ENCODE measurements around the gene PALLD. TPM values are rescaled to one million over a fixed set of nuclear protein-coding genes. Genes with fewer than 3 reads are reported as not detected.

The PALLD gene
- total RNA-seq, 6 experiments from 2014 or later = 7.7 to 81.6 (median 24.8) TPM

- 60% methylated on average over 3 of the region's 3 CpGs for WGBS (ENCODE audit: insufficient coverage, low coverage, low lambda C conversion rate, missing lambda C conversion rate)
- no peaks in the 10 kb centered on the region for H3K27me3 ChIP-seq
- H3K27ac ChIP-seq = no peak overlapping the region
- no peaks in the 10 kb centered on the region for H3K9me3 ChIP-seq
- TF ChIP-seq, protein P1, sequence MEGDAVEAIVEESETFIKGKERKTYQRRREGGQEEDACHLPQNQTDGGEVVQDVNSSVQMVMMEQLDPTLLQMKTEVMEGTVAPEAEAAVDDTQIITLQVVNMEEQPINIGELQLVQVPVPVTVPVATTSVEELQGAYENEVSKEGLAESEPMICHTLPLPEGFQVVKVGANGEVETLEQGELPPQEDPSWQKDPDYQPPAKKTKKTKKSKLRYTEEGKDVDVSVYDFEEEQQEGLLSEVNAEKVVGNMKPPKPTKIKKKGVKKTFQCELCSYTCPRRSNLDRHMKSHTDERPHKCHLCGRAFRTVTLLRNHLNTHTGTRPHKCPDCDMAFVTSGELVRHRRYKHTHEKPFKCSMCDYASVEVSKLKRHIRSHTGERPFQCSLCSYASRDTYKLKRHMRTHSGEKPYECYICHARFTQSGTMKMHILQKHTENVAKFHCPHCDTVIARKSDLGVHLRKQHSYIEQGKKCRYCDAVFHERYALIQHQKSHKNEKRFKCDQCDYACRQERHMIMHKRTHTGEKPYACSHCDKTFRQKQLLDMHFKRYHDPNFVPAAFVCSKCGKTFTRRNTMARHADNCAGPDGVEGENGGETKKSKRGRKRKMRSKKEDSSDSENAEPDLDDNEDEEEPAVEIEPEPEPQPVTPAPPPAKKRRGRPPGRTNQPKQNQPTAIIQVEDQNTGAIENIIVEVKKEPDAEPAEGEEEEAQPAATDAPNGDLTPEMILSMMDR (IDR thresholded peaks at IDR 0.05) = no peak
- no peak for TF ChIP-seq POLR2A (IDR thresholded peaks at IDR 0.05)
- H3K4me1 ChIP-seq = peaks cover 0 to 3% (median 0%) of the 10 kb centered on the region in 4 donors
- intact Hi-C loops (cut with DNase I) = no loop called here
- H3K36me3 ChIP-seq = no peaks in the 10 kb centered on the region
- no peak for ATAC-seq
- DNase-seq = no peak
- no peak overlapping the region for H3K4me3 ChIP-seq
These were observed 8.0 kb upstream of the PALLD start for GRCh38 chr4:168488869-168489274.

DNA sequence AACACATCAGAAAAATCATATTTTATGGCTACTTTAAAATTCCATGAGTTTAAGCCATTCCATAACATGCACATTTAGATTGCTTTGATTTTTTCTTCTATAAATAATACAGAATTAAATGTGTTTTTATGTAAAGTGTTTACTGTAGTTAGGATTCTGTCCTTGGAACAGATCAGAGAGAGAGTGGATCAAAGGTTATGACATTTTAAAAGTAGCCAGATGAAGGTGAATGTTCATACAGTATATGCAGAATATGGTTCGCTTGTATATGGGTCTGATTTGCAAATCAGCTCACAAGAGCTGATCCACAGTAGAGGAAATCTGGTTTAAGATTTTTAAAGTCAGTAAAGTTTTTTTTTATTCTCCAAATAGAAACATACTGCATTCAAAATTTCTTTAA is 7.2 kb upstream of the PALLD start:
- ATAC-seq (no peak), DNase-seq (no peak)
- no peak overlapping the region for H3K27ac ChIP-seq
- no peaks in the 10 kb centered on the region for H3K36me3 ChIP-seq
- no peak for TF ChIP-seq POLR2A (IDR thresholded peaks at IDR 0.05)
- TF ChIP-seq, protein P1 (IDR thresholded peaks at IDR 0.05) = no peak
- no peaks in the 10 kb centered on the region for H3K27me3 ChIP-seq
- intact Hi-C loops (cut with DNase I) = no loop called here
- 78% methylated on average over 1 of the region's 1 CpG for WGBS (ENCODE audit: insufficient coverage, low coverage, low lambda C conversion rate, missing lambda C conversion rate)
- no peaks in the 10 kb centered on the region for H3K9me3 ChIP-seq
- H3K4me3 ChIP-seq = no peak overlapping the region
- peaks cover 0 to 3% (median 0%) of the 10 kb centered on the region in 4 donors for H3K4me1 ChIP-seq

GRCh38 chr4:168490711-168491110 is 6.1 kb upstream of the PALLD start:
- WGBS (ENCODE audit: insufficient coverage, low coverage, low lambda C conversion rate, missing lambda C conversion rate) = 89% methylated on average over 2 of the region's 2 CpGs
- Histone ChIP-seq H3K4me1 (peaks cover 0 to 3% (median 0%) of the 10 kb centered on the region in 4 donors), H3K36me3 (no peaks in the 10 kb centered on the region), H3K27me3 (no peaks in the 10 kb centered on the region), H3K4me3 (no peak overlapping the region), H3K9me3 (no peaks in the 10 kb centered on the region), H3K27ac (no peak overlapping the region)
- no peak for TF ChIP-seq POLR2A (IDR thresholded peaks at IDR 0.05)
- TF ChIP-seq, protein P1 (IDR thresholded peaks at IDR 0.05) = no peak
- no peak for ATAC-seq
- DNase-seq = no peak
- intact Hi-C loops (cut with DNase I) = no loop called here

GRCh38 chr4:168491563-168491962 is 5.3 kb upstream of the PALLD start:
- Histone ChIP-seq H3K4me1 (peaks cover 0 to 3% (median 0%) of the 10 kb centered on the region in 4 donors), H3K4me3 (no peak overlapping the region), H3K27ac (no peak overlapping the region), H3K9me3 (no peaks in the 10 kb centered on the region), H3K27me3 (no peaks in the 10 kb centered on the region), H3K36me3 (no peaks in the 10 kb centered on the region)
- ATAC-seq = no peak
- no peak for TF ChIP-seq POLR2A (IDR thresholded peaks at IDR 0.05)
- TF ChIP-seq, protein P1 (IDR thresholded peaks at IDR 0.05) = no peak
- intact Hi-C loops (cut with DNase I) = no loop called here
- WGBS (ENCODE audit: insufficient coverage, low coverage, low lambda C conversion rate, missing lambda C conversion rate) = 89% methylated on average over 2 of the region's 2 CpGs
- no peak for DNase-seq

DNA sequence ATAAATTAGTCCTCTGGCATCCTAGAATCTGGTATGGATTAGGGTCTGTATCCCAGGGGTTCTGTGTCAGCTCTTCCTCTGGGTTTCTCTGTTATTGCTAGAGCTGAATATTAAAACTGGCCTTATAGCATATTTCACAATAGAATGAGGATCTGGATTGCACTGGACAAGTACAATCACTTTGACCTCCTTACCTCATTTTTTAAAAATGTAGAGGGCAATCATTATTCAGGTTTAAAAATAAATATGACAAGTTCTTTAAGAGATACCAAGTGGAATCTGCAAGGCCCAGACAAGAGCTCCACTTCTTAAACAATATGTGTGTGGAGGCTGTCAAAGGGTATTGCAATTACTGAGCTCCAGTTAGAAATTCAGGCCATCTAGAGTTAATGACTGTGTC is 1.4 kb downstream of the PALLD start:
- TF ChIP-seq POLR2A (IDR thresholded peaks at IDR 0.05) = no peak
- TF ChIP-seq, protein P1 (IDR thresholded peaks at IDR 0.05) = no peak
- Histone ChIP-seq H3K4me1 (no peaks in the 10 kb centered on the region), H3K4me3 (no peak overlapping the region), H3K9me3 (no peaks in the 10 kb centered on the region), H3K27ac (no peak overlapping the region), H3K36me3 (no peaks in the 10 kb centered on the region), H3K27me3 (no peaks in the 10 kb centered on the region)
- DNase-seq (no peak), ATAC-seq (peak in 1 of 4 donors; percentile 54)
- intact Hi-C loops (cut with DNase I) = no loop called here

All from right lobe of liver (tissue), 6 donors.